ENCODE measurements around the gene RBM33.

- no peak for TF ChIP-seq CTCF (conservative IDR thresholded peaks at IDR 0.05; ENCODE audit: low read depth, low read length)
- TF ChIP-seq EZH2 (IDR thresholded peaks at IDR 0.05; ENCODE audit: borderline replicate concordance, low read depth, low read length, poor library complexity, severe bottlenecking): no peak
Observed at GRCh38 chr7:155645662-155646061, 1.2 kb downstream of the RBM33 start.
